Gastroesophageal sphincter (tissue), 3 donors: Measurements from ENCODE around the gene GRM7.

Source experiments
- CTCF ChIP-seq, 4 experiments: fragments of 200-600 bp in 2 of 4; fragments of 450-650 bp in 2 of 4; sonication (generic) in 1 of 4; IDR thresholded peaks; one replicate each; pipeline ENCODE4 v1.5.1; 2017 to 2019; ENCODE audit warnings: antibody characterized with exemption in 4 of 4, mild to moderate bottlenecking in 2 of 4, moderate library complexity in 2 of 4
- POLR2A ChIP-seq, 2 donors: fragments of 450-650 bp; IDR thresholded peaks; one replicate each; pipeline ENCODE4 v1.6.1; 2017; ENCODE audit warnings: antibody characterized with exemption in 2 of 2, mild to moderate bottlenecking in 2 of 2, moderate library complexity in 1 of 2
- POLR2AphosphoS5 ChIP-seq: sonication (generic); formaldehyde crosslinking; IDR thresholded peaks from one replicate; pipeline ENCODE4 v1.6.1; 2017; ENCODE audit warnings: antibody characterized with exemption

GRCh38 chr3:6860149-6860953 lies 564 bp upstream of the GRM7 start:
- no peak for TF ChIP-seq POLR2AphosphoS5
- TF ChIP-seq CTCF (IDR thresholded peaks at IDR 0.05) = no peak
- TF ChIP-seq POLR2A (IDR thresholded peaks at IDR 0.05) = no peak
